Thyroid gland (tissue), 4 donors: ENCODE measurements around the gene RALY.
A peak's percentile ranks its signal among the peaks of the same experiment; 100 is the strongest.

Source experiments
- POLR2A ChIP-seq, 2 donors: fragments of 450-650 bp; IDR thresholded peaks; one replicate each; pipeline ENCODE4 v1.6.1; 2017; ENCODE audit warnings: antibody characterized with exemption in 2 of 2, mild to moderate bottlenecking in 2 of 2, moderate library complexity in 1 of 2
- TF ChIP-seq, protein P1 (sequence below), 6 experiments: fragments of 200-600 bp in 3 of 6; fragments of 450-650 bp in 3 of 6; sonication (generic) in 3 of 6; IDR thresholded peaks; one replicate each; pipeline ENCODE4 v1.5.1; 2016 to 2019; ENCODE audit warnings: antibody characterized with exemption in 6 of 6, mild to moderate bottlenecking in 2 of 6, inconsistent platforms in 1 of 6, moderate library complexity in 1 of 6

DNA sequence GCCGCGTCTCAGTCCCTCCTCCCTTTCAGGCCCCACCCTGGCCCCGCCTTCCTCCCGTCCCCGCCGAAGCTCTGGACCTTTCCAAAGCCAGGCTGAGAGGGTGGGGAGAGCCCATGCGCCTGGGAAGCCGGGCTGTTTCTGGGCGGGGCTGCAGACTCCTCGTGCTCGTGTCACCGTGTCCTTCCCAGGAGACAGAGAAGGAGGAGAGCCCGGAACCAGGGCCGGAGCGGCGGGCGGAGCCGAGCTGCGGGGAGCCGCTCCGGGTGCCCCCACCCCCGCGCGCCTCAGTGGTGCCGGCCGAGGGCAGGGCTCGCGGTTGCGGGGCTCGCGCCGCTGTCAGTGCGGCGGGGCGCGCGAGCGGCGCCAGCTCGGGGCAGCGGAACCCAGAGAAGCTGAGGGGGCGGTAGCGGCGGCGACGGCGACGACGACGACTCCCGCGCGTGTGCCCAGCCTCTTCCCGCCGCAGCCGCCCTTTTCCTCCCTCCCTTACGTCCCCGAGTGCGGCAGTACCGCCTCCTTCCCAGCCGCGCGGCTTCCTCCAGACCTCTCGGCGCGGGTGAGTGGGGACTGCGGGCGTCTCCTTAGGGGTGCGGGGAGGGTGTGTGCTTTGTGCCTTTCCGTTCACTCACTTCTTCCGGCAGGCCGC, at the start of gene RALY:
- TF ChIP-seq, protein P1, sequence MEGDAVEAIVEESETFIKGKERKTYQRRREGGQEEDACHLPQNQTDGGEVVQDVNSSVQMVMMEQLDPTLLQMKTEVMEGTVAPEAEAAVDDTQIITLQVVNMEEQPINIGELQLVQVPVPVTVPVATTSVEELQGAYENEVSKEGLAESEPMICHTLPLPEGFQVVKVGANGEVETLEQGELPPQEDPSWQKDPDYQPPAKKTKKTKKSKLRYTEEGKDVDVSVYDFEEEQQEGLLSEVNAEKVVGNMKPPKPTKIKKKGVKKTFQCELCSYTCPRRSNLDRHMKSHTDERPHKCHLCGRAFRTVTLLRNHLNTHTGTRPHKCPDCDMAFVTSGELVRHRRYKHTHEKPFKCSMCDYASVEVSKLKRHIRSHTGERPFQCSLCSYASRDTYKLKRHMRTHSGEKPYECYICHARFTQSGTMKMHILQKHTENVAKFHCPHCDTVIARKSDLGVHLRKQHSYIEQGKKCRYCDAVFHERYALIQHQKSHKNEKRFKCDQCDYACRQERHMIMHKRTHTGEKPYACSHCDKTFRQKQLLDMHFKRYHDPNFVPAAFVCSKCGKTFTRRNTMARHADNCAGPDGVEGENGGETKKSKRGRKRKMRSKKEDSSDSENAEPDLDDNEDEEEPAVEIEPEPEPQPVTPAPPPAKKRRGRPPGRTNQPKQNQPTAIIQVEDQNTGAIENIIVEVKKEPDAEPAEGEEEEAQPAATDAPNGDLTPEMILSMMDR (IDR thresholded peaks at IDR 0.05): peak in 1 of 6 experiments; percentile 6
- TF ChIP-seq POLR2A (IDR thresholded peaks at IDR 0.05): peak; percentile 83 to 94
